OCI-LY3 (cell line): ENCODE measurements around the gene CYSTM1.

Experiments used
- H2AFZ ChIP-seq: fragments of 200-600, 300-600 bp; shearing (Covaris generic); 2 replicates; pipeline ENCODE4 v1.6.0; 2014; ENCODE audit warnings: antibody characterized with exemption, low read depth, low read length
- H3K27ac ChIP-seq: fragments of 200-600, 300-600 bp; sonication (generic); 2 replicates; pipeline ENCODE4 v1.5.1; 2014; ENCODE audit warnings: mild to moderate bottlenecking, low read length, moderate library complexity, mixed read lengths
- H3K27me3 ChIP-seq: fragments of 200-600, 300-600 bp; sonication (generic); 2 replicates; pipeline ENCODE4 v1.6.1; 2014; ENCODE audit warnings: low read depth, low read length, mixed read lengths
- H3K36me3 ChIP-seq: fragments of 200-600, 300-600 bp; sonication (generic); replicated peaks from 2 replicates; pipeline ENCODE3; 2014; ENCODE audit warnings: low read depth, low read length, mixed read lengths
- H3K4me1 ChIP-seq: fragments of 300-600, 200-600 bp; sonication (generic); 2 replicates; pipeline ENCODE4 v1.6.1; 2014; ENCODE audit warnings: low read length, mixed read lengths
- H3K4me2 ChIP-seq: fragments of 200-600, 300-600 bp; sonication (generic); 2 replicates; pipeline ENCODE4 v1.6.1; 2014; ENCODE audit warnings: low read length, mixed read lengths
- H3K4me3 ChIP-seq: fragments of 300-600, 200-600 bp; sonication (generic); 2 replicates; pipeline ENCODE4 v1.5.1; 2014; ENCODE audit warnings: antibody characterized with exemption, mild to moderate bottlenecking, low read length, moderate library complexity
- H3K79me2 ChIP-seq: fragments of 300-600, 200-600 bp; shearing (Covaris generic); 2 replicates; pipeline ENCODE4 v1.6.1; 2014; ENCODE audit warnings: mild to moderate bottlenecking, low read length, mixed read lengths
- H3K9ac ChIP-seq: fragments of 300-600, 200-600 bp; shearing (Covaris generic); 2 replicates; pipeline ENCODE4 v1.6.0; 2014; ENCODE audit warnings: mild to moderate bottlenecking, low read length, moderate library complexity
- H3K9me3 ChIP-seq: fragments of 200-600, 300-600 bp; shearing (Covaris generic); 2 replicates; pipeline ENCODE4 v1.6.1; 2014; ENCODE audit warnings: low read length, mixed read lengths; ENCODE audit not compliant: insufficient read depth
- H4K20me1 ChIP-seq: fragments of 200-600, 300-600 bp; sonication (generic); 2 replicates; pipeline ENCODE4 v1.6.1; 2016; ENCODE audit warnings: low read length, mixed read lengths; ENCODE audit not compliant: insufficient read depth
- CTCF ChIP-seq: fragments of 200-600, 300-600 bp; sonication (generic); IDR thresholded peaks from 2 replicates; pipeline ENCODE4 v1.5.1; 2014; ENCODE audit warnings: antibody characterized with exemption, low read length, low read depth
- EZH2phosphoT487 ChIP-seq: fragments of 200-600 bp; shearing (Covaris generic); IDR thresholded peaks from 2 replicates; pipeline ENCODE4 v1.6.1; 2018; ENCODE audit warnings: antibody characterized with exemption, mixed run types, low read depth

CYSTM1 gene

GRCh38 chr5:140232731-140233130 is 57.7 kb downstream of the CYSTM1 start:
- TF ChIP-seq EZH2phosphoT487 (no peak), CTCF (no peak)
- Histone ChIP-seq H3K36me3 (no peaks in the 10 kb centered on the region), H3K4me2 (no peak overlapping the region), H3K27ac (no peak overlapping the region), H3K4me3 (no peak overlapping the region), H3K9ac (no peak overlapping the region), H3K79me2 (no peaks in the 10 kb centered on the region), H3K27me3 (no peaks in the 10 kb centered on the region), H4K20me1 (no peaks in the 10 kb centered on the region), H3K4me1 (no peaks in the 10 kb centered on the region), H3K9me3 (no peaks in the 10 kb centered on the region), H2AFZ (no peak overlapping the region)

GRCh38 chr5:140234377-140234989 is 59.5 kb downstream of the CYSTM1 start:
- TF ChIP-seq CTCF (no peak), EZH2phosphoT487 (no peak)
- no peaks in the 10 kb centered on the region for H3K36me3 ChIP-seq

GRCh38 chr5:140235791-140236551 is 61.0 kb downstream of the CYSTM1 start:
- Histone ChIP-seq H3K79me2 (no peaks in the 10 kb centered on the region), H3K4me1 (no peaks in the 10 kb centered on the region), H3K36me3 (no peaks in the 10 kb centered on the region), H3K9me3 (no peaks in the 10 kb centered on the region), H3K4me3 (no peak overlapping the region), H3K27ac (no peak overlapping the region), H3K4me2 (no peak overlapping the region), H3K27me3 (no peaks in the 10 kb centered on the region), H4K20me1 (no peaks in the 10 kb centered on the region), H2AFZ (no peak overlapping the region), H3K9ac (no peak overlapping the region)
- TF ChIP-seq EZH2phosphoT487 (no peak), CTCF (no peak)

More at GRCh38 chr5:140234377-140234989, 59.5 kb downstream of the CYSTM1 start:
- no peaks in the 10 kb centered on the region for H3K4me1 ChIP-seq
- no peaks in the 10 kb centered on the region for H3K79me2 ChIP-seq
- H3K4me3 ChIP-seq, result no peak overlapping the region
- H4K20me1 ChIP-seq, result no peaks in the 10 kb centered on the region
- H3K4me2 ChIP-seq, result no peak overlapping the region
- no peak overlapping the region for H2AFZ ChIP-seq
- H3K9ac ChIP-seq, result no peak overlapping the region
- no peak overlapping the region for H3K27ac ChIP-seq
- no peaks in the 10 kb centered on the region for H3K27me3 ChIP-seq
- H3K9me3 ChIP-seq, result no peaks in the 10 kb centered on the region

GRCh38 chr5:140236891-140237598 is 62.1 kb downstream of the CYSTM1 start:
- no peak overlapping the region for H3K27ac ChIP-seq
- no peak overlapping the region for H3K4me2 ChIP-seq
- no peaks in the 10 kb centered on the region for H3K79me2 ChIP-seq
- no peaks in the 10 kb centered on the region for H4K20me1 ChIP-seq
- H3K9ac ChIP-seq, result no peak overlapping the region
- no peak overlapping the region for H3K4me3 ChIP-seq
- H3K4me1 ChIP-seq, result no peaks in the 10 kb centered on the region
- H3K36me3 ChIP-seq, result no peaks in the 10 kb centered on the region
- no peak overlapping the region for H2AFZ ChIP-seq
- no peaks in the 10 kb centered on the region for H3K9me3 ChIP-seq
- TF ChIP-seq CTCF, result no peak
- no peak for TF ChIP-seq EZH2phosphoT487
- no peaks in the 10 kb centered on the region for H3K27me3 ChIP-seq
